ENCODE results near the gene PDE11A.

PDE11A gene

DNA sequence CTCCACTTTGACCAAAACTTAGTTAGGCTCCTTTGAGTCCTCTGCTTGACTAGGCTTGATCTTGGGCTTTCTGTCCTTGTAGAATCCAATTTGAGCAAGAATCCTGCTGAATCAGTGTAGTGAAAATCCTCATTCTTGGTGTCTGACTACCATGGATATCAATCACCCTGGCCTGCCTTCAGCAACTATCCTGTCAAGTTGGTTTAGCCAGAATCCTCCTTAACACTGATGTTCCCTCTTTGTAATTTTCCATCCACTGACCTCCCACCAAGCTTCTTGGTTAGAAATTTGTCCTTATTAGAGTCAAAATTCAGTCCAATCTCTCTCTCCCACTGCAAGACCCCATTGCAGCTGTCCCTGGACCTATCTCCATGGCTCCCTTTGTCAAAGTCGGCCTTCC, 39.2 kb upstream of the PDE11A start:
- peak overlapping the region; percentile 96 for H3K4me3 ChIP-seq (ENCODE audit: low read length)
- TF ChIP-seq, protein P1, sequence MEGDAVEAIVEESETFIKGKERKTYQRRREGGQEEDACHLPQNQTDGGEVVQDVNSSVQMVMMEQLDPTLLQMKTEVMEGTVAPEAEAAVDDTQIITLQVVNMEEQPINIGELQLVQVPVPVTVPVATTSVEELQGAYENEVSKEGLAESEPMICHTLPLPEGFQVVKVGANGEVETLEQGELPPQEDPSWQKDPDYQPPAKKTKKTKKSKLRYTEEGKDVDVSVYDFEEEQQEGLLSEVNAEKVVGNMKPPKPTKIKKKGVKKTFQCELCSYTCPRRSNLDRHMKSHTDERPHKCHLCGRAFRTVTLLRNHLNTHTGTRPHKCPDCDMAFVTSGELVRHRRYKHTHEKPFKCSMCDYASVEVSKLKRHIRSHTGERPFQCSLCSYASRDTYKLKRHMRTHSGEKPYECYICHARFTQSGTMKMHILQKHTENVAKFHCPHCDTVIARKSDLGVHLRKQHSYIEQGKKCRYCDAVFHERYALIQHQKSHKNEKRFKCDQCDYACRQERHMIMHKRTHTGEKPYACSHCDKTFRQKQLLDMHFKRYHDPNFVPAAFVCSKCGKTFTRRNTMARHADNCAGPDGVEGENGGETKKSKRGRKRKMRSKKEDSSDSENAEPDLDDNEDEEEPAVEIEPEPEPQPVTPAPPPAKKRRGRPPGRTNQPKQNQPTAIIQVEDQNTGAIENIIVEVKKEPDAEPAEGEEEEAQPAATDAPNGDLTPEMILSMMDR (conservative IDR thresholded peaks at IDR 0.05; ENCODE audit: low read length): no peak
- no peak for DNase-seq (ENCODE audit: low read depth)

DNA sequence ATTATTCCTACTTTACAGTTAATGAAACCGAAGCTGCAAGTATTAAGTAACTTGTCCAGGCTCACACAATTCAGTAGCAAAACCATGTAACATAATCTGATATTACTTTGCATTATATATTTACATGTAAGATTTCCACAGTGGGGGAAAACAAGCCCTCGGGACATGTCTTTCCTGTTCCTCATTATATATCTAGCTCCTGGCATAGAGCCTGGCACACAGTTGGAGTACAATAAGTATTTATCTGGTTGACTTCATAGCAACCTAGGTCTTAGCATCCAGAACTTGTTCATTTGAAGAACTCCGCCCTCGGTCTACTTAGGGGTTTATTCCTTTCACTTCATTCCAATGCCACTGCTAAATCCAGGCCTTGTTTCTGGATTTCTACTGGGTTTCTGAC, 38.1 kb upstream of the PDE11A start:
- DNase-seq (ENCODE audit: low read depth): no peak
- no peak overlapping the region for H3K4me3 ChIP-seq (ENCODE audit: low read length)
- TF ChIP-seq, protein P1 (conservative IDR thresholded peaks at IDR 0.05; ENCODE audit: low read length): no peak

DNA sequence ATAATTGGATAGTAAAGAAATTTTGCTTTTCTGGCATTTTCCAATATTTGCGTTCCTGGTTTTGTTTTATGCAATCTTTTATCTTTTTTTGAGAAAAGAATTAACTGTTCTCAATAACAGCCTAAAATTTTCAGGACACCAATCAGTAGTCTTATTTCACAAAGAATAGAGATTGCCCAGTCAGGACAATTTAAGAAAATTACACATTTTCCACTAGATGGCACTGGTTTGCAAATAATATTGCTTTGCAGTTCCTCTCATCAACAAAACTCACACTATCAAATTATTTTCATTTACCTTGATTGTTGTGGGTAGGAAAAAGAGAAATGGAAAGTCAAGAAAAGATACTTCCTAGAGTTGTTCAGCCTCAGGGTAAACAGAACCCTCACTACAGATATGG, 37.2 kb upstream of the PDE11A start:
- peak; percentile 55 for DNase-seq (ENCODE audit: low read depth)
- no peak overlapping the region for H3K4me3 ChIP-seq (ENCODE audit: low read length)
- TF ChIP-seq, protein P1 (conservative IDR thresholded peaks at IDR 0.05; ENCODE audit: low read length): peak; percentile 64

DNA sequence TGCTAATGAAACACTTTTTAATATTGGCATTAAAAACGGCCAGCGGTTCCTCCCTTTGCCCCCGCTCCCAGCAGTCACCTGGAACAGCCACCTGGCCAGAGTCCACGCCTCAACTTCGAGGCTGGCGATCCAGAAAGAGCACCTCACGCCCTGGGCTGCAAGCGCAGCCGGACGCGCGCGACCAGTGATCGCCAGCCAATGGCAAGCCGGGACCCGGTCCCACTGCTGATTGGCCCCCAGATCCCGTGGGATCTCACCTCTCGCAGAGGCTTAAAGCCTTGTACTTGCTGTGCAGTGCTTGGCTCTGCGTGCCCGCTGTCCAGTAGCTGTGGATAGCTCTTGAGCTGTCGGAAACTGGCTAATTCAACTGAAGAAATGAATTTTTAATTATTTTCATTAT, 35.6 kb upstream of the PDE11A start:
- H3K4me3 ChIP-seq (ENCODE audit: low read length): no peak overlapping the region
- no peak for DNase-seq (ENCODE audit: low read depth)
- TF ChIP-seq, protein P1 (conservative IDR thresholded peaks at IDR 0.05; ENCODE audit: low read length): no peak

DNA sequence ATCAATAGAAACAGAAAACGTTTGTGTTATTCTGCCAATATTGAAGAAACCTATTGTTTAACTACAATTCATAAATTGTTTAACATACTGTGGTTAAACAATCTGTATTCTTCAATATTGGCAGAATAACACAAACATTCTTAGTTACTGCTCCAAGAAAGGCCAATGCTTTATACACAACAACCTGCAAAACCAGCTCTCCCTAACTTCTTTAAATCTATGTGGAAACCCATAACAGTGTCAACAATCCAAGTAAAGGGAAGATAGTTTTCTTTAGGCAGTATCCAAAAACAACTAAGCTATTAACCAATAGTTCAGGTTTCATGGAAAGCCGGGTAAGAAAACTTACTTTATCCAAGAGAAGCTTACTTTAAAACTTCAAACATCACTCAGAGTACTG, 33.5 kb upstream of the PDE11A start:
- TF ChIP-seq, protein P1 (conservative IDR thresholded peaks at IDR 0.05; ENCODE audit: low read length): no peak
- DNase-seq (ENCODE audit: low read depth): no peak
- no peak overlapping the region for H3K4me3 ChIP-seq (ENCODE audit: low read length)

DNA sequence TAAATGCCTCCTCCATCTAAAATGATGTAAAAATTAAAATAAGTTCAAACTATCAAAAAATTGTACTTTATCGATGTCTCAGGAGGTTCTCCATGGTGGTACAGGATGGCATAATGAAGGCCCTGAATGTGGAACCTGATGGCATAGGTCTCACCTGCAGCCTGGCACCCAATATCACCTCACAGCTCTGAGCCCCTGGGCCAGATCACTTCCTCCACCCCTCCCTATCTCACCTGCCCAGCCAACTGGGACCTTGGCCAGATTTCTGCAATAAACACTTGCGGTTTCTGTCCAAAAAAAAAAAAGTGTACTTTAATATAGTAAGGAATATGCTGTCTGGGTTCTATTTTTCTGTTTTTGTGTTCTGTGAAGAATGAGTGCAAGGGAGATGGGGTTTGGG, 33.0 kb upstream of the PDE11A start:
- no peak for DNase-seq (ENCODE audit: low read depth)
- TF ChIP-seq, protein P1 (conservative IDR thresholded peaks at IDR 0.05; ENCODE audit: low read length): no peak
- H3K4me3 ChIP-seq (ENCODE audit: low read length): no peak overlapping the region

DNA sequence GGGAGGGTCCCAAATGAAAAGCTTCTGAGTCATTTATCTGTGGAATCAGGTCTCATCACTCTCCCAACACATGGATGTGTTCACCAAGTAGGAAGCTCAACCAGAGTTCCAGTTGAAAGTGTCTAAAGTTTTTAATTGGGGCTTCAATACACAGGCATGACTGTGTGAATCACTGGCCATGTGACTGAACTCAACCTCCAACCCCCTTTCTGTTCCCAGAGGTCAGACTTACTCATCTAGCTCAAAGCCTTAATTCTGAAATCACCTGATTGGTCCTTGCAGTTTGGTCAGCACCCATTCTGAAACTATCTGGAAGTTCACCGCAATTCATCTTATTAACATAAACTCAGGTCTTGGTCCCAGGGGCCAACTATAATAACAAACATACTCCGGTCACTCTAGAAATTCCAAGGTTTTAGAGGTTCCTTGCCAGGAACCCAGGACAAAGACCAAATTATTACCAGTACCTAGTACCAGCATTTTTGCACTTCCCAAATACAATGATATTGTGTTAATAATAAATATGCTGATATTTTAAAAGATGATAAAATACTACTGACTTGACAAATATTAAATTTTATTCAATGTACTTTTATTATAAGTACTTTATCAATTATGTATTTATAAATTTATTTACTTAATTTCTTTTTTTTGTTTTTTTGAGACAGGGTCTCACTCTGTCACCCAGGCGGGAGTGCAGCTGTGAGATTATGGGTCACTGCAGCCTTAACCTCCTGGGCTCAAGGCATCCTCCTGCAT, 28.9 kb upstream of the PDE11A start:
- H3K4me3 ChIP-seq (ENCODE audit: low read length): no peak overlapping the region
- TF ChIP-seq, protein P1 (conservative IDR thresholded peaks at IDR 0.05; ENCODE audit: low read length): no peak
- no peak for DNase-seq (ENCODE audit: low read depth)

Measured in AG10803 (cell line).